ENCODE measurements around the gene PLPP1. TPM values are rescaled to one million over a fixed set of nuclear protein-coding genes. Genes with fewer than 3 reads are reported as not detected.

PLPP1 gene
- total RNA-seq, 1 donor from 2014 or later, result 7.9 TPM

- peaks cover 15% of the 10 kb centered on the region for H3K4me1 Mint-ChIP-seq (ENCODE audit: low read depth)
- DNase-seq (ENCODE audit: low spot score, unreplicated experiment), result no peak
- H3K27me3 Mint-ChIP-seq, result no peaks in the 10 kb centered on the region
- no peak overlapping the region for H3K4me3 Mint-ChIP-seq (ENCODE audit: low read depth)
- no peak overlapping the region for H3K27ac Mint-ChIP-seq
- H3K9me3 Mint-ChIP-seq (ENCODE audit: low read depth), result no peaks in the 10 kb centered on the region
- TF ChIP-seq CTCF (IDR thresholded peaks at IDR 0.05; ENCODE audit: unreplicated experiment), result no peak
- H3K36me3 Mint-ChIP-seq (ENCODE audit: insufficient read depth), result no peaks in the 10 kb centered on the region
Observed at GRCh38 chr5:55497712-55498111, 37.1 kb downstream of the PLPP1 start.

DNA sequence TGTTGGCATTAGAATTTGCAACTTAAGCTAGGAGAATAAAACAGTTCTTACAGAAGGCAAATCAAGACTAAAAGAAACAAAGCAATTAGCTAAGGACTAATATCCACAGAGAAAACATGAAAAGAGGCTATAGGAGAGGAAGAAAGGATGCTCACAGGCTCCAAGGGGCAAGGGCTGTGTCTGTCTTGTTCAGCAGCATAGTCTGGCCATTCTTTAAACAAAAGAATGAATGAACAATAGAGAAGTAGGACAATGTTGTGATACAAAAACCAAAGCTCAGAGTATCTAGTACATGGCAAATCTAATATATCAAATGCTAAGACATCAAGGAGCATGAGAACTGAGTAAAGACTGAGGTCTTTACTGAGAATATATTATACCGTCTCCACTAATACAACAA, 39.5 kb downstream of the PLPP1 start:
- peaks cover 15% of the 10 kb centered on the region for H3K4me1 Mint-ChIP-seq (ENCODE audit: low read depth)
- H3K27me3 Mint-ChIP-seq, result no peaks in the 10 kb centered on the region
- no peak overlapping the region for H3K4me3 Mint-ChIP-seq (ENCODE audit: low read depth)
- no peak for DNase-seq (ENCODE audit: low spot score, unreplicated experiment)
- TF ChIP-seq CTCF (IDR thresholded peaks at IDR 0.05; ENCODE audit: unreplicated experiment), result no peak
- H3K36me3 Mint-ChIP-seq (ENCODE audit: insufficient read depth), result peaks cover 3% of the 10 kb centered on the region
- no peak overlapping the region for H3K27ac Mint-ChIP-seq
- H3K9me3 Mint-ChIP-seq (ENCODE audit: low read depth), result no peaks in the 10 kb centered on the region

- DNase-seq (ENCODE audit: low spot score, unreplicated experiment), result no peak
- Mint-ChIP-seq H3K27me3 (no peaks in the 10 kb centered on the region), H3K27ac (no peak overlapping the region), H3K4me1 (ENCODE audit: low read depth) (no peaks in the 10 kb centered on the region), H3K36me3 (ENCODE audit: insufficient read depth) (peaks cover 3% of the 10 kb centered on the region), H3K9me3 (ENCODE audit: low read depth) (no peaks in the 10 kb centered on the region), H3K4me3 (ENCODE audit: low read depth) (no peak overlapping the region)
- TF ChIP-seq CTCF (IDR thresholded peaks at IDR 0.05; ENCODE audit: unreplicated experiment), result no peak
Observed at GRCh38 chr5:55492449-55492848, 42.3 kb downstream of the PLPP1 start.

- Mint-ChIP-seq H3K36me3 (ENCODE audit: insufficient read depth) (peaks cover 2% of the 10 kb centered on the region), H3K9me3 (ENCODE audit: low read depth) (no peaks in the 10 kb centered on the region), H3K27me3 (no peaks in the 10 kb centered on the region), H3K4me3 (ENCODE audit: low read depth) (no peak overlapping the region), H3K27ac (no peak overlapping the region), H3K4me1 (ENCODE audit: low read depth) (peaks cover 3% of the 10 kb centered on the region)
- TF ChIP-seq CTCF (IDR thresholded peaks at IDR 0.05; ENCODE audit: unreplicated experiment), result no peak
- no peak for DNase-seq (ENCODE audit: low spot score, unreplicated experiment)
Observed at GRCh38 chr5:55485073-55485472, 49.7 kb downstream of the PLPP1 start.

GRCh38 chr5:55484531-55484930, 50.2 kb downstream of the PLPP1 start:
- Mint-ChIP-seq H3K4me1 (ENCODE audit: low read depth) (peaks cover 5% of the 10 kb centered on the region), H3K9me3 (ENCODE audit: low read depth) (no peaks in the 10 kb centered on the region), H3K4me3 (ENCODE audit: low read depth) (no peak overlapping the region), H3K27ac (no peak overlapping the region), H3K36me3 (ENCODE audit: insufficient read depth) (peaks cover 2% of the 10 kb centered on the region), H3K27me3 (no peaks in the 10 kb centered on the region)
- TF ChIP-seq CTCF (IDR thresholded peaks at IDR 0.05; ENCODE audit: unreplicated experiment), result no peak
- DNase-seq (ENCODE audit: low spot score, unreplicated experiment), result no peak
